GM18951 (cell line): Measurements from ENCODE around the gene MTA1.

Source experiments
- POLR2A ChIP-seq: IDR thresholded peaks from 4 replicates; pipeline ENCODE4 v1.6.1; 2011; ENCODE audit warnings: mild to moderate bottlenecking; ENCODE audit not compliant: insufficient read length, insufficient read depth; ENCODE audit errors: extremely low read depth
- in situ Hi-C: fragments of 300-500 bp; cut with MboI; formaldehyde crosslinking; loops from one replicate; pipeline ENCODE4 v1.12.0; 2022; ENCODE audit warnings: low sequenced_read_pairs, mixed read lengths, inconsistent platforms; ENCODE audit not compliant: unreplicated experiment

MTA1 gene

DNA sequence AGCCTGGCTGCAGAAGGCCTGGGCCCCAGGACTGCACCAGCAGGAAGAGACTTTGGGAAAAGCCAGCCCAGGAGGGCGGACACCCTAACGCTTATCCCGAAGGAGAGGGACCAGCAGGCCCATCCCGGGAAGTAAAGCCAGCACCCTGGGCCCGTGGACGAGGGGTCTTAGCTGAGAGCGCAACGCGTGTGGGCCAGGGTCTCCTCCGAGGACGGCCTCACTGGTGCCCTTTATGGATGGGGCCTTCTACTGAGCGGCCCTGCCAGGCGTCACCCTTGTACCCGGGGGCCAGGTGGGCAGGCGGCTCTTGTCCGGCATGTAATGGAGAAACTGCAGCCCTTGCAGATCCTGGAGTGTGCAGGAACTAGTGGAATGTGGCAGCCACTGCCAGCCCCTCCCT lies 85.5 kb downstream of the MTA1 start:
- TF ChIP-seq POLR2A: no peak
- in situ Hi-C loops: no loop called here

DNA sequence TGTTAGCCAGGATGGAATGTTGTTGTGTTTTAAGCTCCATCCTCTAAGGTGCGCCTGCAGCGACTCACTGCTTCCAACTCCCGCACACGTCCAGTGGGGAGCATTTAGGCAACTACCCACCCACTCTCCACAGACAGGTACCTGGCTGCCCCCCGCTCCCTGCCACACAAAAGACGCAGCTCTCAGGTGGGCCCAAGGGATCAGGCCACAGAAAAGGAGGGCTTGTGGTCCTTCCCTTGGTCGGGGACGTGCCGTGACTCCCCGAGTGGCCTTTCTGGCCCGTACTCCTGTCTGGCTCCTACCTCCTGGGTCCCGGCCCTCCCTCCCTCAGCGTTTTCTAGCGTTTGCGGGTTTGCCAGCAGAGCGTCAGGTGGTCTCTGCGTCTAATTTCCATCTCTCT lies 87.6 kb downstream of the MTA1 start:
- in situ Hi-C loops: no loop called here
- no peak for TF ChIP-seq POLR2A

DNA sequence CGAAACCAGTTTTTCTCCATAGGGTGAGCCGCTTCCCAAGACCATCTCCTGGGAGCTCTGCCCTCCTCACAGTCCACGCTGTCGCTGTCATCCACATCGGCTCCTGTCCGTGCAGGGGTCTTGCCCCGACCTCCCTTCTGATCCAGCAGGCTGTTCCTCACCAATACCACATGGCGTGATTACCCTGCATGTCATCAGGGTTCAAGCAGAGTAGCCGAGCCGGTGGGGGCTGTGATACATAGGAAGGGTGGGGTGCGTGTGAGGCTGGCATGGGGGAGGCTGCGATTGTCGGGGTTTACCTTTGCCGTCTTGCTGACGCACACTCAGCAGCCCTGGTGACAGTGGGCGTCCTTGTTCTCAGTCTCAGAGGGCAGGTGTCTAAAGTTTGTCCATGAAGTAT lies 88.4 kb downstream of the MTA1 start:
- TF ChIP-seq POLR2A: no peak
- in situ Hi-C loops: no loop called here

DNA sequence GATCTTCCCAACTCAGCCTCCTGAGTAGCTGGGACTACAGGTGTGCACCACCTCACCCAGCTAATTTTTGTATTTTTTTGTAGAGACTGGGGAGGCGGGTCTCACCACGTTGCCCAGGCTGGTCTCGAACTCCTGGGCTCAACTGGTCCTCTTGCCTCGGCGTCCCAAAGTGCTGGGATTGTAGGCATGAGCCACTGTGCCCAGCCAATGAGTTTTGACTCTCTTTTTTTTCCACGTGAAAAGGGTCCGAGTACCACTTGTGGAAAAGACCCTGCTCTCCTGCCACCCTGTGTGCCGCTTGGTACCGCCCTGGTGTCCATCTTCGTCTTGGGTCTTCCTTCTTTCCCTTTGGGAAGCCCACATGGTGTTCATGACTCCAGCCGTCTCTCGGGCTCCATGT lies 89.0 kb downstream of the MTA1 start:
- in situ Hi-C loops: no loop called here
- no peak for TF ChIP-seq POLR2A

DNA sequence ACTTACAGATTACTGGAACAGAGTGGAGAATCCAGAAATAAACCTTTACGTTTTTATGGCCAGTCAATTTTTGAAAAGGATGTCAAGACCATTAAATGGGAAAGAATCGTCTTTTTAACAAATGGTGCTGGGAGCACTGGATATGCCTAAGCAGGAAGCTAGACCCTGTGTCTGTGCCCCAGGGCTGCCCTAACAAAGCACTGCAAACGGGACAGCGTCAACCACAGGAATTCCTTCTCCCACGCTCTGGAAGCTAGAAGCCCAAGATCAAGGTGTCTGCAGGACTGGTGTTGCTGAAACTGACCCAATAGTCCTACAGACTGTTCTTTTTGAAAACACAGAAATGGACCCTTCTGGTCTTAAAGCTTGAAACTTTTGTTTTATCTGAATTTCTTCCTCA lies 97.5 kb downstream of the MTA1 start:
- TF ChIP-seq POLR2A: no peak
- in situ Hi-C loops: no loop called here

DNA sequence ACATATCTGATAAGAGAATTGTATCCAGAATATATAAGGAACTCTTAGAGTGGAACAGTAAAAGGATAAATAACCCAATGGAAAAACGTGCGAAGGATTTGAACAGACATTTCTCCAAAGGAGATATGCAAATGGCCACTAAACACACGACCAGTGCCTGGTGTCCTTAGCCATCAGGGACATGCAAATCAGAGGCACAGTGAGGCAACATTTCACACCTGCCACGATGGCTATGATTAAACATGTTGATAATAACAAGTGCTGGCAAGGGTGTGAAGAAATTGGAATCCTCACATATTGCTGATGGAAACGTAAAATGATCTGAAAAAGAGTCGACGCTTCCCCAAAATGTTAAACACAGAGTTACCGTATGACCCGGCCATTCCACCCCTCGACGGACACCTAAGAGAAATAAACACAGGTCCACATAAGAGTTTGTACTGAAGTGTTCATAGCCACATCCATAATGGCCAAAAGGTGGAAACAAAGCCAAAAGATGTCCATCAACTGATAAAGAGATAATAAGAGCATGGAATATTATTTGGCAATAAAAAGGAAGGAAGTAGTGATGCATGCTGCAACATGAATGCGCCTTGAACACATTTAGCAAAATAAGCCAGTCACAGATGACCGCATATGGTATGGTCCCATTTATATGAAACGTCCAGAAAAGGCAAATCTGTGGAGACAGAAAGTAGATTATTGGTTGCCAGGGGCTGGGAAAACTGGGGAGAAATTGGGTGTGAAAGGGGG lies 100.5 kb downstream of the MTA1 start:
- in situ Hi-C loops: no loop called here
- no peak for TF ChIP-seq POLR2A
